A549 (cell line): ENCODE measurements around the gene SLC16A1. TPM values are rescaled to one million over a fixed set of nuclear protein-coding genes. Genes with fewer than 3 reads are reported as not detected.
"Not testable (repeated sequence)": the region's sequence is repeated elsewhere in the genome, so short reads cannot be mapped to it uniquely, and the experiment has no call there.

Experiments
- ATAC-seq, 2 experiments: fragments of 200-7000 bp in 1 of 2; fragments of >200 bp in 1 of 2; cut with Nextera tagmentation in 1 of 2; cut with Tn5 transposase in 1 of 2; 3 replicates each; pipeline versions ENCODE4 v1.8.0 to v1.9.1; 2018 to 2020; ENCODE audit warnings: mild to moderate bottlenecking in 1 of 2, moderate library complexity in 1 of 2
- CTCF ChIA-PET: fragments of 300-600 bp; sonication (Branson Sonifier 250); formaldehyde crosslinking; extraction: SDS; loops from one replicate; lab custom pipeline; 2021; ENCODE audit warnings: antibody characterized with exemption, inconsistent platforms; lab: Yijun Ruan, JAX
- POLR2A ChIA-PET: fragments of 350-600 bp; formaldehyde crosslinking; extraction: SDS; loops from one replicate; lab custom pipeline; 2021; ENCODE audit warnings: antibody characterized with exemption, inconsistent platforms; lab: Yijun Ruan, JAX
- DNase-seq, 2 experiments: peaks; one replicate each; pipeline versions ENCODE4 v3.0.0 to v3.0.0-alpha.2; 2011 to 2016; ENCODE audit warnings: low read depth in 1 of 2, low spot score in 1 of 2
- FAIRE-seq: peaks from 2 replicates; lab custom pipeline; 2011; peaks lifted over from hg19 to GRCh38; lab: Jason Lieb, UNC
- H3K27ac ChIP-seq, 2 experiments: fragments of >200 bp; sonication (Bioruptor Twin); formaldehyde crosslinking; 3 replicates each; pipeline ENCODE4 v1.5.1; 2016 to 2017
- H3K4me1 ChIP-seq: fragments of >200 bp; sonication (Bioruptor Twin); formaldehyde crosslinking; 3 replicates; pipeline ENCODE4 v1.6.1; 2016
- H3K4me2 ChIP-seq: fragments of >200 bp; sonication (Bioruptor Twin); formaldehyde crosslinking; 3 replicates; pipeline ENCODE4 v1.6.1; 2016
- H3K4me3 ChIP-seq: fragments of >200 bp; sonication (Bioruptor Twin); formaldehyde crosslinking; 3 replicates; pipeline ENCODE4 v1.5.1; 2016
- H3K9me3 ChIP-seq: fragments of >200 bp; sonication (Bioruptor Twin); formaldehyde crosslinking; 3 replicates; pipeline ENCODE4 v1.6.1; 2016
- BHLHE40 ChIP-seq: IDR thresholded peaks from 2 replicates; pipeline ENCODE4 v1.6.1; 2012; ENCODE audit warnings: low read depth, low read length, inconsistent platforms
- CBX8 ChIP-seq: fragments of 200-600 bp; sonication (generic); IDR thresholded peaks from 2 replicates; pipeline ENCODE4 v1.6.1; 2016
- EP300 ChIP-seq, 2 experiments: fragments of >200 bp; sonication (Bioruptor Twin); formaldehyde crosslinking; IDR thresholded peaks; 2 replicates in 1 of 2; 3 replicates in 1 of 2; pipeline ENCODE4 v1.6.1; 2016 to 2017
- FOSB ChIP-seq: fragments of 250-450 bp; sonication (Bioruptor Pico); IDR thresholded peaks from 2 replicates; pipeline ENCODE4 v1.5.0; 2020; ENCODE audit warnings: mild to moderate bottlenecking, moderate library complexity
- FOXS1 ChIP-seq: fragments of 250-450 bp; sonication (Bioruptor Pico); IDR thresholded peaks from 2 replicates; pipeline ENCODE4 v1.5.0; 2020; ENCODE audit warnings: mild to moderate bottlenecking, moderate library complexity
- GATA3 ChIP-seq: IDR thresholded peaks from 2 replicates; pipeline ENCODE4 v1.6.1; 2012; ENCODE audit warnings: borderline replicate concordance
- HOXB13 ChIP-seq: fragments of 250-450 bp; sonication (Bioruptor Pico); IDR thresholded peaks from 2 replicates; pipeline ENCODE4 v1.5.0; 2020; ENCODE audit warnings: low read depth, mild to moderate bottlenecking, moderate library complexity
- MAFK ChIP-seq: fragments of 450-650 bp; IDR thresholded peaks from 2 replicates; pipeline ENCODE4 v1.6.1; 2014; ENCODE audit not compliant: partially characterized antibody
- NFE2L2 ChIP-seq: fragments of 150-350 bp; conservative IDR thresholded peaks from 2 replicates; pipeline ENCODE4 v1.6.1; 2014; ENCODE audit warnings: low read length
- NPAS2 ChIP-seq: fragments of 250-450 bp; sonication (Bioruptor Pico); IDR thresholded peaks from 2 replicates; pipeline ENCODE4 v1.8.0; 2022; ENCODE audit warnings: mild to moderate bottlenecking, moderate library complexity, borderline replicate concordance
- NR3C1 ChIP-seq: fragments of >200 bp; sonication (Bioruptor Twin); formaldehyde crosslinking; IDR thresholded peaks from 3 replicates; pipeline ENCODE4 v1.6.1; 2017
- PHF8 ChIP-seq: fragments of 200-600 bp; sonication (generic); IDR thresholded peaks from 2 replicates; pipeline ENCODE4 v1.6.1; 2016; ENCODE audit warnings: low read depth, mild to moderate bottlenecking, antibody characterized with exemption, moderate library complexity, borderline replicate concordance
- POLR2A ChIP-seq: IDR thresholded peaks from 2 replicates; pipeline ENCODE4 v1.6.1; 2012; ENCODE audit warnings: mild to moderate bottlenecking, low read length
- RFX5 ChIP-seq: fragments of 450-650 bp; IDR thresholded peaks from 2 replicates; pipeline ENCODE4 v1.7.1; 2014; ENCODE audit warnings: antibody characterized with exemption, mild to moderate bottlenecking, moderate library complexity
- SREBF2 ChIP-seq: fragments of 450-650 bp; IDR thresholded peaks from 2 replicates; pipeline ENCODE4 v1.6.1; 2014; ENCODE audit warnings: mild to moderate bottlenecking, moderate library complexity
- TFCP2L1 ChIP-seq: fragments of 250-450 bp; sonication (Bioruptor Pico); IDR thresholded peaks from 2 replicates; pipeline ENCODE4 v1.5.0; 2021; ENCODE audit warnings: mild to moderate bottlenecking
- TP53 ChIP-seq: fragments of 250-450 bp; sonication (Bioruptor Pico); IDR thresholded peaks from 2 replicates; pipeline ENCODE4 v1.5.0; 2021; ENCODE audit warnings: mild to moderate bottlenecking, moderate library complexity
- ZSCAN20 ChIP-seq: fragments of 250-450 bp; sonication (Bioruptor Pico); IDR thresholded peaks from 2 replicates; pipeline ENCODE4 v1.8.0; 2022; ENCODE audit warnings: mild to moderate bottlenecking, moderate library complexity
- WGBS: methylation state at CpG from one replicate; pipeline ENCODE4 v1.1.6; 2017; ENCODE audit errors: missing lambda C conversion rate; 5-methylcytosine and 5-hydroxymethylcytosine counted together
- polyA plus RNA-seq, 4 experiments: library from polyadenylated mRNA; depleted of rRNA in 3 of 4; stranded (reverse); fragments of >200 nt; fragmentation: RNase III in 1 of 4; extraction: RNeasy Plus Mini Kit Qiagen cat#74134 plus additional on column Dnase treatment in 1 of 4; gene quantifications; 2 replicates in 3 of 4; 3 replicates in 1 of 4; pipeline ENCODE4 v1.2.3, GENCODE V29; 2011 to 2017
- TF ChIP-seq, protein P1 (sequence below): fragments of >200 bp; sonication (Bioruptor Twin); formaldehyde crosslinking; IDR thresholded peaks from 3 replicates; pipeline ENCODE4 v1.6.1; 2016
- TF ChIP-seq, protein P2 (sequence below): fragments of 150-350 bp; IDR thresholded peaks from 2 replicates; pipeline ENCODE4 v1.6.1; 2014; ENCODE audit warnings: low read depth, mild to moderate bottlenecking, low read length
- TF ChIP-seq, protein P3 (sequence below): fragments of 250-450 bp; sonication (Bioruptor Pico); IDR thresholded peaks from 2 replicates; pipeline ENCODE4 v1.5.0; 2020; ENCODE audit warnings: low read depth, mild to moderate bottlenecking, moderate library complexity
- TF ChIP-seq, protein P4 (sequence below): IDR thresholded peaks from 2 replicates; pipeline ENCODE4 v1.6.1; 2012
- TF ChIP-seq, protein P5 (sequence below): fragments of >200 bp; sonication (Bioruptor Twin); formaldehyde crosslinking; IDR thresholded peaks from 3 replicates; pipeline ENCODE4 v1.5.1; 2016

Gene SLC16A1
- polyA plus RNA-seq, 2 of the 4 experiments (the other 2 are of a cell fraction): 42.7 to 70.2 TPM

DNA sequence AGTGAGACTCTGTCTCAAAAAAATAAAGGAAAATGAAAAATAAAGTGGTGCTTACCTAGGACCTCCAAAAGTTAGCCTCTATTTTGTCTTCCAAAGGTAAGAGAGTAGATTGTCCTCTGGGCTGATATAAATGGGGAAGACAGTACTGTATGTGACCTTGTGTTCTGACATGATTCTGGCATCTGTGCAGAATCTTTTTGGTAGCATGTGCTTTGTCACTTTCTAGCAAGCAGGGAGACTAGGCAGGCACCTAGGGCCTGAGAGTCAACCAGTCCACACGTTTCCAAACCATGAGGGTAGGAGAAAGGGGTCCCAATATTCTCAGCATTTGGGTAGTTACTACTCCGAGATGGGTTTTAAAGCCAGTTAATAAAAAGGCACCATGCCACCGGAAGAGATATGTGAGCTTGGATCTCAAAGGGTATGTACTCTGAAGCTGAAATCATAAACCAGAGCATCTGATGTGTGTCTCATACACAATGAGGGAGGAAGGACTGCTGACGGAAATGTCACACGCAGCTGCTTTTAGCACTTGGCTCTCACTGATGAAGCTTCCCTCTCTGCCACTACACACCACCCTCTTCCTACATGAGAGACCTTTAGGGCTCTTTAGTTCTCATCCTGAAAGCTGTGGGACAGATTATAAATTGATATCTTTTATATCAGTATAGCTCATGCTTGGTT, 27.0 kb upstream of the SLC16A1 start:
- Histone ChIP-seq H3K4me3 (no peak overlapping the region), H3K4me2 (no peak overlapping the region), H3K4me1 (no peaks in the 10 kb centered on the region), H3K9me3 (no peaks in the 10 kb centered on the region), H3K27ac (no peak overlapping the region)
- ATAC-seq: no peak
- ChIA-PET CTCF (interaction anchor here (0.6 kb wide), 1 partner anchor 334 kb away, joined by 3 read pairs; no protein-coding TSS in a partner anchor), POLR2A (no interaction called here)
- no peak for FAIRE-seq
- DNase-seq: no peak
- 95% methylated on average over 5 of the region's 5 CpGs for WGBS
- TF ChIP-seq SREBF2 (no peak), NR3C1 (no peak), GATA3 (no peak), FOSB (no peak), RFX5 (no peak), PHF8 (no peak), POLR2A (no peak), TFCP2L1 (CRISPR knock-in tag) (no peak), EP300 (IDR thresholded peaks at IDR 0.05) (no peak), NFE2L2 (no peak), BHLHE40 (no peak), CBX8 (no peak), HOXB13 (CRISPR knock-in tag) (no peak), TP53 (CRISPR knock-in tag) (no peak)
- TF ChIP-seq, protein P1, sequence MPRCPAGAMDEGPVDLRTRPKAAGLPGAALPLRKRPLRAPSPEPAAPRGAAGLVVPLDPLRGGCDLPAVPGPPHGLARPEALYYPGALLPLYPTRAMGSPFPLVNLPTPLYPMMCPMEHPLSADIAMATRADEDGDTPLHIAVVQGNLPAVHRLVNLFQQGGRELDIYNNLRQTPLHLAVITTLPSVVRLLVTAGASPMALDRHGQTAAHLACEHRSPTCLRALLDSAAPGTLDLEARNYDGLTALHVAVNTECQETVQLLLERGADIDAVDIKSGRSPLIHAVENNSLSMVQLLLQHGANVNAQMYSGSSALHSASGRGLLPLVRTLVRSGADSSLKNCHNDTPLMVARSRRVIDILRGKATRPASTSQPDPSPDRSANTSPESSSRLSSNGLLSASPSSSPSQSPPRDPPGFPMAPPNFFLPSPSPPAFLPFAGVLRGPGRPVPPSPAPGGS: no peak
- TF ChIP-seq, protein P2, sequence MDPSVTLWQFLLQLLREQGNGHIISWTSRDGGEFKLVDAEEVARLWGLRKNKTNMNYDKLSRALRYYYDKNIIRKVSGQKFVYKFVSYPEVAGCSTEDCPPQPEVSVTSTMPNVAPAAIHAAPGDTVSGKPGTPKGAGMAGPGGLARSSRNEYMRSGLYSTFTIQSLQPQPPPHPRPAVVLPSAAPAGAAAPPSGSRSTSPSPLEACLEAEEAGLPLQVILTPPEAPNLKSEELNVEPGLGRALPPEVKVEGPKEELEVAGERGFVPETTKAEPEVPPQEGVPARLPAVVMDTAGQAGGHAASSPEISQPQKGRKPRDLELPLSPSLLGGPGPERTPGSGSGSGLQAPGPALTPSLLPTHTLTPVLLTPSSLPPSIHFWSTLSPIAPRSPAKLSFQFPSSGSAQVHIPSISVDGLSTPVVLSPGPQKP: no peak
- TF ChIP-seq, protein P3, sequence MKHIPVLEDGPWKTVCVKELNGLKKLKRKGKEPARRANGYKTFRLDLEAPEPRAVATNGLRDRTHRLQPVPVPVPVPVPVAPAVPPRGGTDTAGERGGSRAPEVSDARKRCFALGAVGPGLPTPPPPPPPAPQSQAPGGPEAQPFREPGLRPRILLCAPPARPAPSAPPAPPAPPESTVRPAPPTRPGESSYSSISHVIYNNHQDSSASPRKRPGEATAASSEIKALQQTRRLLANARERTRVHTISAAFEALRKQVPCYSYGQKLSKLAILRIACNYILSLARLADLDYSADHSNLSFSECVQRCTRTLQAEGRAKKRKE (CRISPR knock-in tag): no peak
- TF ChIP-seq, protein P4, sequence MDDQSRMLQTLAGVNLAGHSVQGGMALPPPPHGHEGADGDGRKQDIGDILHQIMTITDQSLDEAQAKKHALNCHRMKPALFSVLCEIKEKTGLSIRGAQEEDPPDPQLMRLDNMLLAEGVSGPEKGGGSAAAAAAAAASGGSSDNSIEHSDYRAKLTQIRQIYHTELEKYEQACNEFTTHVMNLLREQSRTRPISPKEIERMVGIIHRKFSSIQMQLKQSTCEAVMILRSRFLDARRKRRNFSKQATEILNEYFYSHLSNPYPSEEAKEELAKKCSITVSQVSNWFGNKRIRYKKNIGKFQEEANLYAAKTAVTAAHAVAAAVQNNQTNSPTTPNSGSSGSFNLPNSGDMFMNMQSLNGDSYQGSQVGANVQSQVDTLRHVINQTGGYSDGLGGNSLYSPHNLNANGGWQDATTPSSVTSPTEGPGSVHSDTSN: no peak
- TF ChIP-seq, protein P5, sequence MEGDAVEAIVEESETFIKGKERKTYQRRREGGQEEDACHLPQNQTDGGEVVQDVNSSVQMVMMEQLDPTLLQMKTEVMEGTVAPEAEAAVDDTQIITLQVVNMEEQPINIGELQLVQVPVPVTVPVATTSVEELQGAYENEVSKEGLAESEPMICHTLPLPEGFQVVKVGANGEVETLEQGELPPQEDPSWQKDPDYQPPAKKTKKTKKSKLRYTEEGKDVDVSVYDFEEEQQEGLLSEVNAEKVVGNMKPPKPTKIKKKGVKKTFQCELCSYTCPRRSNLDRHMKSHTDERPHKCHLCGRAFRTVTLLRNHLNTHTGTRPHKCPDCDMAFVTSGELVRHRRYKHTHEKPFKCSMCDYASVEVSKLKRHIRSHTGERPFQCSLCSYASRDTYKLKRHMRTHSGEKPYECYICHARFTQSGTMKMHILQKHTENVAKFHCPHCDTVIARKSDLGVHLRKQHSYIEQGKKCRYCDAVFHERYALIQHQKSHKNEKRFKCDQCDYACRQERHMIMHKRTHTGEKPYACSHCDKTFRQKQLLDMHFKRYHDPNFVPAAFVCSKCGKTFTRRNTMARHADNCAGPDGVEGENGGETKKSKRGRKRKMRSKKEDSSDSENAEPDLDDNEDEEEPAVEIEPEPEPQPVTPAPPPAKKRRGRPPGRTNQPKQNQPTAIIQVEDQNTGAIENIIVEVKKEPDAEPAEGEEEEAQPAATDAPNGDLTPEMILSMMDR: no peak

DNA sequence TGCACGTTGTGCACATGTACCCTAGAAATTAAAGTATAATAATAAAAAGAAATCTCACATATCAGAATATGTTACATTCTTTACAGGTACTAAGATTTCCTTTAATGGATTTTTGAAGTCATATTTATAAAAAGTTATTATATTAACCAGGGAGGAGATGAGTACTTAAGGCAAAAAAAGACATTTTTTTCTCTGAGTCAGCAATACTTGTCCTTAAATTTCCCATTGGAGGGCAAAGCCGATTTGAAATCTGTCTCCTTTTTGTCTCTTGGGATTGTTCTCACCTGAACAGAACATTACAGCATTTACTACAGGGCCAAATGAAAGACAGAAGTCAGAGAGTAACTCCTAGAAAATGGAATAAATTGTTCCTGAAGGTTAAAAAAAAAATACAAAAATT, 26.3 kb upstream of the SLC16A1 start:
- peak; percentile 54 for TF ChIP-seq MAFK
- no peak for TF ChIP-seq NPAS2 (CRISPR knock-in tag)
- no peak for TF ChIP-seq FOXS1
- TF ChIP-seq ZSCAN20 (CRISPR knock-in tag): no peak
- WGBS: 88% methylated on average over 2 of the region's 2 CpGs
- DNase-seq (no peak), ATAC-seq (no peak), FAIRE-seq (no peak)
- no peak overlapping the region for H3K4me3 ChIP-seq
- no peaks in the 10 kb centered on the region for H3K9me3 ChIP-seq
- no peak overlapping the region for H3K27ac ChIP-seq
- H3K4me1 ChIP-seq: no peaks in the 10 kb centered on the region
- CTCF ChIA-PET: interaction anchor here (0.6 kb wide), 1 partner anchor 334 kb away, joined by 3 read pairs; no protein-coding TSS in a partner anchor
- POLR2A ChIA-PET: no interaction called here
- H3K4me2 ChIP-seq: no peak overlapping the region

DNA sequence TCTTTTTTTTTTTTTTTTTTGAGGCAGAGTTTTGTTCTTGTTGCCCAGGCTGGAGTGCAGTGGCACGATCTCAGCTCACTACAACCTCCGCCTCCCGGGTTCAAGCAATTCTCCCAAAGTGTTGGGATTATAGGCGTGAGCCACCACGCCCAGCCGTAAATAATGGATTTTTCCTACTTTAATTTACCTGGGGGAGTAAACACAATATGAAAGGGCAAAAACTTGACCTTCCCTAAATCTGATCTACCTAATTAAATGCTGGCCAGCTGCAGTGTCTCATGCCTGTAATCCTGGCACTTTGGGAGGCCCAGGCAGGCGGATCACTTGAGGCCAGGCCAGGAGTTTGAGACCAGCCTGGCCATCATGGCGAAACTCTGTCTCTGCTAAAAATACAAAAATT, 25.8 kb upstream of the SLC16A1 start:
- CTCF ChIA-PET, H3K4me1 ChIP-seq, H3K27ac ChIP-seq, POLR2A ChIA-PET, ATAC-seq, H3K4me3 ChIP-seq, H3K4me2 ChIP-seq, DNase-seq, H3K9me3 ChIP-seq, FAIRE-seq: not testable (repeated sequence)
- WGBS: 92% methylated on average over 8 of the region's 8 CpGs
